Amygdala (tissue), 56 donors: ENCODE results near the gene BFSP2.

Source experiments
- DNase-seq, 56 donors: peaks; one replicate each; lab custom pipeline; 2025; lab: John Stamatoyannopoulos, UW

BFSP2 gene

GRCh38 chr3:133412183-133413132, 12.6 kb downstream of the BFSP2 start:
- DNase-seq, result peak in 1 of 56 donors; percentile 6

GRCh38 chr3:133413161-133414020, 13.5 kb downstream of the BFSP2 start:
- DNase-seq, result peak in 16 of 56 donors; percentile 7 to 55 (median 24)

GRCh38 chr3:133414021-133414392, 14.2 kb downstream of the BFSP2 start:
- no peak for DNase-seq

- DNase-seq, result no peak
Measured at GRCh38 chr3:133418361-133418760, 18.5 kb downstream of the BFSP2 start.

- DNase-seq, result no peak
Measured at GRCh38 chr3:133419151-133419909, 19.5 kb downstream of the BFSP2 start.

- no peak for DNase-seq
Measured at GRCh38 chr3:133424937-133425869, 25.3 kb downstream of the BFSP2 start.

- DNase-seq, result no peak
Measured at GRCh38 chr3:133425898-133426297, 26.0 kb downstream of the BFSP2 start.

GRCh38 chr3:133426721-133427120, 26.9 kb downstream of the BFSP2 start:
- DNase-seq, result no peak

GRCh38 chr3:133428552-133428951, 28.7 kb downstream of the BFSP2 start:
- DNase-seq, result no peak

- DNase-seq, result no peak
Measured at GRCh38 chr3:133429063-133429462, 29.2 kb downstream of the BFSP2 start.

- no peak for DNase-seq
Measured at GRCh38 chr3:133439563-133439962, 39.7 kb downstream of the BFSP2 start.

GRCh38 chr3:133440652-133441051, 40.8 kb downstream of the BFSP2 start:
- DNase-seq, result no peak

GRCh38 chr3:133441867-133442270, 42.0 kb downstream of the BFSP2 start:
- no peak for DNase-seq

- DNase-seq, result no peak
Measured at GRCh38 chr3:133442518-133442917, 42.7 kb downstream of the BFSP2 start.

- DNase-seq, result peak in 2 of 56 donors; percentile 14 to 17
Measured at GRCh38 chr3:133443649-133444422, 44.0 kb downstream of the BFSP2 start.

- DNase-seq, result no peak
Measured at GRCh38 chr3:133444423-133444774, 44.5 kb downstream of the BFSP2 start.

GRCh38 chr3:133445108-133445507, 45.3 kb downstream of the BFSP2 start:
- no peak for DNase-seq

- no peak for DNase-seq
Measured at GRCh38 chr3:133447750-133448477, 48.1 kb downstream of the BFSP2 start.
